ENCODE results near the gene RORB. TPM values are rescaled to one million over a fixed set of nuclear protein-coding genes. Genes with fewer than 3 reads are reported as not detected.

The RORB gene
- total RNA-seq, 2 experiments from 2014 or later, result 0.02 TPM; not detected in 1

GRCh38 chr9:74691058-74691457, 193.9 kb downstream of the RORB start:
- CTCF ChIA-PET, result interaction anchor here (1.1 kb wide), 1 partner anchor 14 kb away, joined by 4 read pairs; no protein-coding TSS in a partner anchor
- no peak overlapping the region for H3K27ac Mint-ChIP-seq

GRCh38 chr9:74696520-74696919, 199.4 kb downstream of the RORB start:
- intact Hi-C loops (cut with micrococcal nuclease), result no loop called here

More at GRCh38 chr9:74691058-74691457, 193.9 kb downstream of the RORB start:
- no peak for DNase-seq
- H3K27me3 Mint-ChIP-seq (ENCODE audit: low read depth), result peaks cover 11% of the 10 kb centered on the region
- intact Hi-C loops (cut with micrococcal nuclease), result no loop called here
- peaks cover 2% of the 10 kb centered on the region for H3K4me1 Mint-ChIP-seq (ENCODE audit: low read depth)
- H3K4me3 Mint-ChIP-seq, result no peak overlapping the region
- no peaks in the 10 kb centered on the region for H3K9me3 Mint-ChIP-seq
- no peaks in the 10 kb centered on the region for H3K36me3 Mint-ChIP-seq (ENCODE audit: low read depth)

GRCh38 chr9:74697535-74697934, 200.4 kb downstream of the RORB start:
- CTCF ChIA-PET, result no interaction called here
- Mint-ChIP-seq H3K27ac (no peak overlapping the region), H3K9me3 (no peaks in the 10 kb centered on the region), H3K4me3 (no peak overlapping the region), H3K4me1 (ENCODE audit: low read depth) (no peaks in the 10 kb centered on the region), H3K36me3 (ENCODE audit: low read depth) (no peaks in the 10 kb centered on the region), H3K27me3 (ENCODE audit: low read depth) (peaks cover 27% of the 10 kb centered on the region)
- no peak for DNase-seq
- intact Hi-C loops (cut with micrococcal nuclease), result no loop called here

More at GRCh38 chr9:74696520-74696919, 199.4 kb downstream of the RORB start:
- Mint-ChIP-seq H3K27ac (no peak overlapping the region), H3K27me3 (ENCODE audit: low read depth) (peaks cover 26% of the 10 kb centered on the region), H3K4me3 (no peak overlapping the region), H3K4me1 (ENCODE audit: low read depth) (no peaks in the 10 kb centered on the region), H3K9me3 (no peaks in the 10 kb centered on the region), H3K36me3 (ENCODE audit: low read depth) (no peaks in the 10 kb centered on the region)
- CTCF ChIA-PET, result no interaction called here
- peak; percentile 6 for DNase-seq

- H3K27me3 Mint-ChIP-seq (ENCODE audit: low read depth), result peaks cover 7% of the 10 kb centered on the region
- no peaks in the 10 kb centered on the region for H3K9me3 Mint-ChIP-seq
- no peak for DNase-seq
- H3K27ac Mint-ChIP-seq, result no peak overlapping the region
- intact Hi-C loops (cut with micrococcal nuclease), result no loop called here
- no peaks in the 10 kb centered on the region for H3K4me1 Mint-ChIP-seq (ENCODE audit: low read depth)
- no peaks in the 10 kb centered on the region for H3K36me3 Mint-ChIP-seq (ENCODE audit: low read depth)
- no peak overlapping the region for H3K4me3 Mint-ChIP-seq
- CTCF ChIA-PET, result no interaction called here
Observed at GRCh38 chr9:74711341-74711740, 214.2 kb downstream of the RORB start.

- no peaks in the 10 kb centered on the region for H3K9me3 Mint-ChIP-seq
- no peak for DNase-seq
- H3K27ac Mint-ChIP-seq, result no peak overlapping the region
- intact Hi-C loops (cut with micrococcal nuclease), result no loop called here
- no peak overlapping the region for H3K4me3 Mint-ChIP-seq
- no peaks in the 10 kb centered on the region for H3K4me1 Mint-ChIP-seq (ENCODE audit: low read depth)
- CTCF ChIA-PET, result no interaction called here
- H3K27me3 Mint-ChIP-seq (ENCODE audit: low read depth), result peaks cover 7% of the 10 kb centered on the region
- H3K36me3 Mint-ChIP-seq (ENCODE audit: low read depth), result no peaks in the 10 kb centered on the region
Observed at GRCh38 chr9:74718709-74719108, 221.6 kb downstream of the RORB start.

GRCh38 chr9:74719306-74719705, 222.2 kb downstream of the RORB start:
- Mint-ChIP-seq H3K4me1 (ENCODE audit: low read depth) (no peaks in the 10 kb centered on the region), H3K27ac (no peak overlapping the region), H3K9me3 (no peaks in the 10 kb centered on the region), H3K4me3 (no peak overlapping the region), H3K27me3 (ENCODE audit: low read depth) (peaks cover 7% of the 10 kb centered on the region), H3K36me3 (ENCODE audit: low read depth) (no peaks in the 10 kb centered on the region)
- intact Hi-C loops (cut with micrococcal nuclease), result no loop called here
- CTCF ChIA-PET, result no interaction called here
- no peak for DNase-seq

GRCh38 chr9:74721696-74722660, 224.8 kb downstream of the RORB start:
- Mint-ChIP-seq H3K36me3 (ENCODE audit: low read depth) (no peaks in the 10 kb centered on the region), H3K27ac (no peak overlapping the region), H3K4me3 (no peak overlapping the region), H3K27me3 (ENCODE audit: low read depth) (peaks cover 10% of the 10 kb centered on the region), H3K9me3 (no peaks in the 10 kb centered on the region), H3K4me1 (ENCODE audit: low read depth) (no peaks in the 10 kb centered on the region)
- intact Hi-C loops (cut with micrococcal nuclease), result no loop called here
- CTCF ChIA-PET, result no interaction called here
- no peak for DNase-seq

- H3K4me1 Mint-ChIP-seq (ENCODE audit: low read depth), result no peaks in the 10 kb centered on the region
- H3K9me3 Mint-ChIP-seq, result no peaks in the 10 kb centered on the region
- H3K4me3 Mint-ChIP-seq, result no peak overlapping the region
- CTCF ChIA-PET, result no interaction called here
- H3K36me3 Mint-ChIP-seq (ENCODE audit: low read depth), result no peaks in the 10 kb centered on the region
- intact Hi-C loops (cut with micrococcal nuclease), result no loop called here
- peaks cover 11% of the 10 kb centered on the region for H3K27me3 Mint-ChIP-seq (ENCODE audit: low read depth)
- DNase-seq, result no peak
- no peak overlapping the region for H3K27ac Mint-ChIP-seq
Observed at GRCh38 chr9:74724317-74724716, 227.2 kb downstream of the RORB start.

GRCh38 chr9:74726581-74726980, 229.4 kb downstream of the RORB start:
- Mint-ChIP-seq H3K36me3 (ENCODE audit: low read depth) (no peaks in the 10 kb centered on the region), H3K4me1 (ENCODE audit: low read depth) (no peaks in the 10 kb centered on the region), H3K27me3 (ENCODE audit: low read depth) (peaks cover 8% of the 10 kb centered on the region), H3K4me3 (no peak overlapping the region), H3K27ac (no peak overlapping the region), H3K9me3 (no peaks in the 10 kb centered on the region)
- CTCF ChIA-PET, result no interaction called here
- intact Hi-C loops (cut with micrococcal nuclease), result no loop called here
- DNase-seq, result no peak

GRCh38 chr9:74728176-74728575, 231.0 kb downstream of the RORB start:
- no peaks in the 10 kb centered on the region for H3K4me1 Mint-ChIP-seq (ENCODE audit: low read depth)
- no peak overlapping the region for H3K4me3 Mint-ChIP-seq
- H3K27me3 Mint-ChIP-seq (ENCODE audit: low read depth), result peaks cover 8% of the 10 kb centered on the region
- H3K36me3 Mint-ChIP-seq (ENCODE audit: low read depth), result no peaks in the 10 kb centered on the region
- no peak for DNase-seq
- H3K27ac Mint-ChIP-seq, result no peak overlapping the region
- CTCF ChIA-PET, result no interaction called here
- intact Hi-C loops (cut with micrococcal nuclease), result no loop called here
- no peaks in the 10 kb centered on the region for H3K9me3 Mint-ChIP-seq

GRCh38 chr9:74729136-74729695, 232.1 kb downstream of the RORB start:
- CTCF ChIA-PET, result interaction anchor here (0.6 to 1.5 kb wide), 2 partner anchors 14 to 222 kb away, joined by 3 read pairs; no protein-coding TSS in a partner anchor
- DNase-seq, result no peak
- Mint-ChIP-seq H3K4me1 (ENCODE audit: low read depth) (no peaks in the 10 kb centered on the region), H3K27me3 (ENCODE audit: low read depth) (peaks cover 8% of the 10 kb centered on the region), H3K4me3 (no peak overlapping the region), H3K9me3 (no peaks in the 10 kb centered on the region), H3K27ac (no peak overlapping the region), H3K36me3 (ENCODE audit: low read depth) (no peaks in the 10 kb centered on the region)
- intact Hi-C loops (cut with micrococcal nuclease), result no loop called here

GRCh38 chr9:74735761-74736160, 238.6 kb downstream of the RORB start:
- intact Hi-C loops (cut with micrococcal nuclease), result no loop called here
- Mint-ChIP-seq H3K4me3 (no peak overlapping the region), H3K36me3 (ENCODE audit: low read depth) (no peaks in the 10 kb centered on the region), H3K27ac (no peak overlapping the region), H3K9me3 (no peaks in the 10 kb centered on the region), H3K4me1 (ENCODE audit: low read depth) (no peaks in the 10 kb centered on the region), H3K27me3 (ENCODE audit: low read depth) (peaks cover 13% of the 10 kb centered on the region)
- CTCF ChIA-PET, result no interaction called here
- DNase-seq, result no peak

- CTCF ChIA-PET, result no interaction called here
- intact Hi-C loops (cut with micrococcal nuclease), result no loop called here
- H3K36me3 Mint-ChIP-seq (ENCODE audit: low read depth), result no peaks in the 10 kb centered on the region
Observed at GRCh38 chr9:74736646-74737045, 239.5 kb downstream of the RORB start.

More at GRCh38 chr9:74736646-74737045, 239.5 kb downstream of the RORB start:
- no peak overlapping the region for H3K4me3 Mint-ChIP-seq
- DNase-seq, result no peak
- peaks cover 13% of the 10 kb centered on the region for H3K27me3 Mint-ChIP-seq (ENCODE audit: low read depth)
- H3K9me3 Mint-ChIP-seq, result no peaks in the 10 kb centered on the region
- H3K27ac Mint-ChIP-seq, result no peak overlapping the region
- no peaks in the 10 kb centered on the region for H3K4me1 Mint-ChIP-seq (ENCODE audit: low read depth)
